DOHH2 (cell line): ENCODE measurements around the gene OSBPL3.

ENCODE experiments used
- H3F3A ChIP-seq: fragments of 200-600 bp; sonication (generic), shearing (Covaris generic); 2 replicates; pipeline ENCODE4 v1.6.0; 2016; ENCODE audit warnings: antibody characterized with exemption, mild to moderate bottlenecking; ENCODE audit not compliant: control insufficient read depth, insufficient read depth
- H3K27ac ChIP-seq: fragments of 200-600 bp; sonication (generic); 2 replicates; pipeline ENCODE4 v1.5.1; 2014; ENCODE audit warnings: low read depth, mild to moderate bottlenecking, low read length, moderate library complexity
- H3K27me3 ChIP-seq: fragments of 200-600 bp; sonication (generic); 2 replicates; pipeline ENCODE4 v1.6.1; 2014; ENCODE audit warnings: mild to moderate bottlenecking, low read length, mixed read lengths; ENCODE audit not compliant: control insufficient read depth
- H3K36me3 ChIP-seq: fragments of 200-600 bp; sonication (generic); 2 replicates; pipeline ENCODE4 v1.6.1; 2014; ENCODE audit warnings: mild to moderate bottlenecking, low read length, moderate library complexity, mixed read lengths; ENCODE audit not compliant: control insufficient read depth
- H3K4me1 ChIP-seq: fragments of 200-600 bp; sonication (generic); 2 replicates; pipeline ENCODE4 v1.6.1; 2014; ENCODE audit warnings: mild to moderate bottlenecking, low read length, mixed read lengths; ENCODE audit not compliant: control insufficient read depth
- H3K4me2 ChIP-seq: fragments of 200-600 bp; sonication (generic); 2 replicates; pipeline ENCODE4 v1.6.0; 2014; ENCODE audit warnings: mild to moderate bottlenecking, low read length, moderate library complexity
- H3K4me3 ChIP-seq: fragments of 200-600 bp; sonication (generic); 2 replicates; pipeline ENCODE4 v1.5.1; 2014; ENCODE audit warnings: mild to moderate bottlenecking, low read length, mixed read lengths
- H3K79me2 ChIP-seq: fragments of 200-600 bp; sonication (generic); 2 replicates; pipeline ENCODE4 v1.6.1; 2014; ENCODE audit warnings: mild to moderate bottlenecking, low read length, mixed read lengths; ENCODE audit not compliant: control insufficient read depth
- H3K9me2 ChIP-seq: fragments of 200-600 bp; sonication (generic); replicated peaks from 2 replicates; pipeline ENCODE4 v1.6.1; 2014; ENCODE audit warnings: mild to moderate bottlenecking, low read length, mixed read lengths; ENCODE audit not compliant: control insufficient read depth
- H3K9me3 ChIP-seq: fragments of 200-600 bp; sonication (generic); 2 replicates; pipeline ENCODE4 v1.6.1; 2014; ENCODE audit warnings: antibody characterized with exemption, low read length, mixed read lengths; ENCODE audit not compliant: control insufficient read depth, insufficient read depth
- H4K20me1 ChIP-seq: fragments of 200-600 bp; sonication (generic); 2 replicates; pipeline ENCODE4 v1.6.0; 2014; ENCODE audit warnings: low read depth, mild to moderate bottlenecking, antibody characterized with exemption, low read length, moderate library complexity; ENCODE audit not compliant: control insufficient read depth, insufficient read depth
- EZH2phosphoT487 ChIP-seq: fragments of 200-600 bp; sonication (generic); IDR thresholded peaks from 2 replicates; pipeline ENCODE4 v1.6.1; 2017; ENCODE audit warnings: borderline replicate concordance, mild to moderate bottlenecking, antibody characterized with exemption, low read length, moderate library complexity, mixed read lengths
- TF ChIP-seq, protein P1 (sequence below): fragments of 200-600 bp; sonication (generic); IDR thresholded peaks from one replicate; pipeline ENCODE4 v1.5.1; 2014; ENCODE audit warnings: antibody characterized with exemption, mild to moderate bottlenecking, low read depth, low read length; ENCODE audit not compliant: poor library complexity, severe bottlenecking

OSBPL3 gene

DNA sequence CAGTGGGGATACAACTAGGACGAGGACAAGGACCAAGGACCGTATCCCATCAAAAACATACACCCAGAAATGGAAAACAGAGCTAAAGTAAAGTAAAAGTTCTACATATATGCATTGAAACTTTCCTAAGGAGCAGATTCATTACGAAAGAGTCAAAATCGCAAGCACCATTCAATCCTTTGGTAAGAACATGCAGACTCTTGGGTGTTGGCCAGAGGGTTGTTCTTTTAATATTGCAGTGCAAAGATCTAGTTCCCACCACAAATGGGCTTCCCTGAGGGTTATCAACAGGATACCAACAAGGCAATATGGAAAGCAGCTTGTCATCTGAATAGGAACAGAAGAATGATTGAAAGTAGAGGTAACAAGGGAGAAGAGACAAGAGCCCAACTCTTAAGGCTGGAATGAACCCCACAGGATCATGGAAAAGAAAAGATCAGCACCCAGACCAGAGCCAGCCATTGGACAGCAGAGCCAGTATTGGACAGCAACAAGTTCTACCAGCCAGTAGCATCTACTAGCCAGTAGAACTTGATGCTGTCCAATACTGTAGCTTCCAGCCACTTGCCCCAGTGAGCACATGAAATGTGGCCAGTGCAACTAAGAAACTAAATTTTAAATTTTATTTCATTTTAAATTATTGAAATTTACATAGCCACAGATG lies 66.0 kb downstream of the OSBPL3 start:
- no peaks in the 10 kb centered on the region for H3K9me2 ChIP-seq
- no peaks in the 10 kb centered on the region for H3K27me3 ChIP-seq
- peaks cover 13% of the 10 kb centered on the region for H3K36me3 ChIP-seq
- peaks cover 15% of the 10 kb centered on the region; the same call in 1 of the 2 replicates for H4K20me1 ChIP-seq
- TF ChIP-seq, protein P1, sequence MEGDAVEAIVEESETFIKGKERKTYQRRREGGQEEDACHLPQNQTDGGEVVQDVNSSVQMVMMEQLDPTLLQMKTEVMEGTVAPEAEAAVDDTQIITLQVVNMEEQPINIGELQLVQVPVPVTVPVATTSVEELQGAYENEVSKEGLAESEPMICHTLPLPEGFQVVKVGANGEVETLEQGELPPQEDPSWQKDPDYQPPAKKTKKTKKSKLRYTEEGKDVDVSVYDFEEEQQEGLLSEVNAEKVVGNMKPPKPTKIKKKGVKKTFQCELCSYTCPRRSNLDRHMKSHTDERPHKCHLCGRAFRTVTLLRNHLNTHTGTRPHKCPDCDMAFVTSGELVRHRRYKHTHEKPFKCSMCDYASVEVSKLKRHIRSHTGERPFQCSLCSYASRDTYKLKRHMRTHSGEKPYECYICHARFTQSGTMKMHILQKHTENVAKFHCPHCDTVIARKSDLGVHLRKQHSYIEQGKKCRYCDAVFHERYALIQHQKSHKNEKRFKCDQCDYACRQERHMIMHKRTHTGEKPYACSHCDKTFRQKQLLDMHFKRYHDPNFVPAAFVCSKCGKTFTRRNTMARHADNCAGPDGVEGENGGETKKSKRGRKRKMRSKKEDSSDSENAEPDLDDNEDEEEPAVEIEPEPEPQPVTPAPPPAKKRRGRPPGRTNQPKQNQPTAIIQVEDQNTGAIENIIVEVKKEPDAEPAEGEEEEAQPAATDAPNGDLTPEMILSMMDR: no peak
- no peak for TF ChIP-seq EZH2phosphoT487
- no peak overlapping the region for H3K4me3 ChIP-seq
- H3K79me2 ChIP-seq: peaks cover 97% of the 10 kb centered on the region
- no peak overlapping the region for H3K27ac ChIP-seq
- H3F3A ChIP-seq: no peaks in the 10 kb centered on the region
- H3K4me2 ChIP-seq: no peak overlapping the region
- no peaks in the 10 kb centered on the region for H3K9me3 ChIP-seq
- peaks cover 65% of the 10 kb centered on the region for H3K4me1 ChIP-seq

DNA sequence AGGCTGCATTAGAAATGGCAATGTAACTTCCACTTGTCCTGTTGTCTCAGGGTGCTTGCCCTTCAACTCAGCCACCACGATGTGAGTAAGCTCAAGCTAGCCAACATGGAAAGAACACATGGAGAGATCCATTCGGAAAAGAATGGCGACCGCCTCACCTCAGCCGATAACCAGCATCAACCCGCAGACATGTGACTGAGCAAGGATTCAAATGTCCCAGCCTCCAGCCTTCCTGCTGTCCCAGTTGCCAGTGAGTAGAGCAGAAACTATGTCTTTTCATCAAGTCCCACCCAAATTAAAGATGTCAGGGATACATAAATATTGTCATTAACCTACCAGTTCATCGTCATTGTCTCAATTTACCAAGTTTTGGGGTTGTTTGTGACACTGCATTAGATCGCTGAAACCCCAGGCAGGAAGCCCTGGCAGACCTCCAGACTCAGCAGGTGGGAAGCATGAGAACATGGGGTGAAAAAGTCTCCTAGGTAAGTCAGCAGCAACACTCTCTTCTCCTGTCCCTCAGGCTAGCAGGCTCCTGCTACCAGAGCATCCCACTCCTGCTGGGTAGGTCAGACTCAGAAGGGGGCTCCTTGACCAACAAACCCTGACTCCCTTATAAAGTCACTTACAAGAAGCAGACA lies 67.0 kb downstream of the OSBPL3 start:
- Histone ChIP-seq H3K4me2 (0 out of 2 replicates have a peak overlapping the region, but pooled peaks have one; percentile 3), H3K4me3 (no peak overlapping the region), H3K9me2 (no peaks in the 10 kb centered on the region)

GRCh38 chr7:24912424-24912823 lies 67.6 kb downstream of the OSBPL3 start:
- peaks cover 71% of the 10 kb centered on the region for H3K4me1 ChIP-seq
- 0 out of 2 replicates have a peak overlapping the region, but pooled peaks have one; percentile 2 for H3K4me2 ChIP-seq
- H3K9me2 ChIP-seq: no peaks in the 10 kb centered on the region
- no peaks in the 10 kb centered on the region for H3F3A ChIP-seq
- H3K27me3 ChIP-seq: no peaks in the 10 kb centered on the region
- H3K9me3 ChIP-seq: no peaks in the 10 kb centered on the region
- H3K27ac ChIP-seq: no peak overlapping the region
- peaks cover 97% of the 10 kb centered on the region for H3K79me2 ChIP-seq
- H3K36me3 ChIP-seq: peaks cover 19% of the 10 kb centered on the region
- no peak for TF ChIP-seq EZH2phosphoT487
- TF ChIP-seq, protein P1: no peak
- no peak overlapping the region for H3K4me3 ChIP-seq
- H4K20me1 ChIP-seq: peaks cover 11% of the 10 kb centered on the region; the same call in 1 of the 2 replicates

More for the DNA sequence above, 67.0 kb downstream of the OSBPL3 start:
- H4K20me1 ChIP-seq: peaks cover 12% of the 10 kb centered on the region; the same call in 1 of the 2 replicates
- peaks cover 70% of the 10 kb centered on the region for H3K4me1 ChIP-seq
- H3K27ac ChIP-seq: no peak overlapping the region
- H3K36me3 ChIP-seq: peaks cover 13% of the 10 kb centered on the region
- H3K9me3 ChIP-seq: no peaks in the 10 kb centered on the region
- H3F3A ChIP-seq: no peaks in the 10 kb centered on the region
- TF ChIP-seq EZH2phosphoT487: no peak
- H3K27me3 ChIP-seq: no peaks in the 10 kb centered on the region
- H3K79me2 ChIP-seq: peaks cover 97% of the 10 kb centered on the region

- peaks cover 26% of the 10 kb centered on the region for H3K36me3 ChIP-seq
- H4K20me1 ChIP-seq: peaks cover 11% of the 10 kb centered on the region; the same call in 1 of the 2 replicates
- no peaks in the 10 kb centered on the region for H3F3A ChIP-seq
- no peaks in the 10 kb centered on the region for H3K9me3 ChIP-seq
- no peak overlapping the region for H3K27ac ChIP-seq
- no peak overlapping the region for H3K4me3 ChIP-seq
- H3K4me1 ChIP-seq: peaks cover 76% of the 10 kb centered on the region
- H3K27me3 ChIP-seq: no peaks in the 10 kb centered on the region
- TF ChIP-seq, protein P1: no peak
- no peak for TF ChIP-seq EZH2phosphoT487
- peaks cover 98% of the 10 kb centered on the region for H3K79me2 ChIP-seq
- no peak overlapping the region for H3K4me2 ChIP-seq
- H3K9me2 ChIP-seq: no peaks in the 10 kb centered on the region
Observed at GRCh38 chr7:24911213-24911603, 68.8 kb downstream of the OSBPL3 start.
